OCI-LY3 (cell line): ENCODE measurements around the gene MMP7.
A peak's percentile ranks its signal among the peaks of the same experiment; 100 is the strongest.

Source experiments
- H2AFZ ChIP-seq: fragments of 200-600, 300-600 bp; shearing (Covaris generic); 2 replicates; pipeline ENCODE4 v1.6.0; 2014; ENCODE audit warnings: antibody characterized with exemption, low read depth, low read length
- H3K27ac ChIP-seq: fragments of 200-600, 300-600 bp; sonication (generic); 2 replicates; pipeline ENCODE4 v1.5.1; 2014; ENCODE audit warnings: mild to moderate bottlenecking, low read length, moderate library complexity, mixed read lengths
- H3K27me3 ChIP-seq: fragments of 200-600, 300-600 bp; sonication (generic); 2 replicates; pipeline ENCODE4 v1.6.1; 2014; ENCODE audit warnings: low read depth, low read length, mixed read lengths
- H3K36me3 ChIP-seq: fragments of 200-600, 300-600 bp; sonication (generic); replicated peaks from 2 replicates; pipeline ENCODE3; 2014; ENCODE audit warnings: low read depth, low read length, mixed read lengths
- H3K4me1 ChIP-seq: fragments of 300-600, 200-600 bp; sonication (generic); 2 replicates; pipeline ENCODE4 v1.6.1; 2014; ENCODE audit warnings: low read length, mixed read lengths
- H3K4me2 ChIP-seq: fragments of 200-600, 300-600 bp; sonication (generic); 2 replicates; pipeline ENCODE4 v1.6.1; 2014; ENCODE audit warnings: low read length, mixed read lengths
- H3K4me3 ChIP-seq: fragments of 300-600, 200-600 bp; sonication (generic); 2 replicates; pipeline ENCODE4 v1.5.1; 2014; ENCODE audit warnings: antibody characterized with exemption, mild to moderate bottlenecking, low read length, moderate library complexity
- H3K79me2 ChIP-seq: fragments of 300-600, 200-600 bp; shearing (Covaris generic); 2 replicates; pipeline ENCODE4 v1.6.1; 2014; ENCODE audit warnings: mild to moderate bottlenecking, low read length, mixed read lengths
- H3K9ac ChIP-seq: fragments of 300-600, 200-600 bp; shearing (Covaris generic); 2 replicates; pipeline ENCODE4 v1.6.0; 2014; ENCODE audit warnings: mild to moderate bottlenecking, low read length, moderate library complexity
- H3K9me3 ChIP-seq: fragments of 200-600, 300-600 bp; shearing (Covaris generic); 2 replicates; pipeline ENCODE4 v1.6.1; 2014; ENCODE audit warnings: low read length, mixed read lengths; ENCODE audit not compliant: insufficient read depth
- H4K20me1 ChIP-seq: fragments of 200-600, 300-600 bp; sonication (generic); 2 replicates; pipeline ENCODE4 v1.6.1; 2016; ENCODE audit warnings: low read length, mixed read lengths; ENCODE audit not compliant: insufficient read depth
- CTCF ChIP-seq: fragments of 200-600, 300-600 bp; sonication (generic); IDR thresholded peaks from 2 replicates; pipeline ENCODE4 v1.5.1; 2014; ENCODE audit warnings: antibody characterized with exemption, low read length, low read depth
- EZH2phosphoT487 ChIP-seq: fragments of 200-600 bp; shearing (Covaris generic); IDR thresholded peaks from 2 replicates; pipeline ENCODE4 v1.6.1; 2018; ENCODE audit warnings: antibody characterized with exemption, mixed run types, low read depth

The MMP7 gene

DNA sequence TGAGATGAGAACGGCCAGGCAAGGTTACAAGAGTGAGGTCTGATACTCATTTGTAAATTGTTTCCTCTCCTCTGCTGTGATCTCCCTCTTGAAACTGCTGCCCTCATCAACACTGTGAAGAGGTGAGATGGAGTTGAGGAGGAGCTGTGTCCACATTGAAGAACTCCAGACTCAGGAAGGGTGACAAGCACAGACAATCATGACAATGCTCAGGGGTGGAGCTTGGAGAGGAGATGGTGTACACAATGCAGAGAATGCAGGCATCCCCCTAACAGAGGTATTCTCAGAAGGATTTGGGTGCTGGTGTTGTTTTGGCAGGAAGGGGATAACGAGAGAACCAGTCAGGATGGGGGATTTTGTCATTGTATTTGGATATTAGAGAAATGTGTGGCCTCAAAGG is 21.5 kb upstream of the MMP7 start:
- no peak overlapping the region for H3K27ac ChIP-seq
- no peak overlapping the region for H2AFZ ChIP-seq
- peaks cover 25% of the 10 kb centered on the region for H3K4me1 ChIP-seq

GRCh38 chr11:102551169-102551781 is 20.7 kb upstream of the MMP7 start:
- H3K9ac ChIP-seq = no peak overlapping the region
- peak overlapping the region; percentile 67 for H2AFZ ChIP-seq
- H3K4me2 ChIP-seq = peak overlapping the region; percentile 22

More for the DNA sequence above, 21.5 kb upstream of the MMP7 start:
- H3K79me2 ChIP-seq = no peaks in the 10 kb centered on the region
- H3K4me3 ChIP-seq = no peak overlapping the region
- H4K20me1 ChIP-seq = no peaks in the 10 kb centered on the region
- no peaks in the 10 kb centered on the region for H3K36me3 ChIP-seq
- TF ChIP-seq EZH2phosphoT487 = no peak
- H3K27me3 ChIP-seq = no peaks in the 10 kb centered on the region
- no peaks in the 10 kb centered on the region for H3K9me3 ChIP-seq
- H3K9ac ChIP-seq = no peak overlapping the region
- H3K4me2 ChIP-seq = no peak overlapping the region

DNA sequence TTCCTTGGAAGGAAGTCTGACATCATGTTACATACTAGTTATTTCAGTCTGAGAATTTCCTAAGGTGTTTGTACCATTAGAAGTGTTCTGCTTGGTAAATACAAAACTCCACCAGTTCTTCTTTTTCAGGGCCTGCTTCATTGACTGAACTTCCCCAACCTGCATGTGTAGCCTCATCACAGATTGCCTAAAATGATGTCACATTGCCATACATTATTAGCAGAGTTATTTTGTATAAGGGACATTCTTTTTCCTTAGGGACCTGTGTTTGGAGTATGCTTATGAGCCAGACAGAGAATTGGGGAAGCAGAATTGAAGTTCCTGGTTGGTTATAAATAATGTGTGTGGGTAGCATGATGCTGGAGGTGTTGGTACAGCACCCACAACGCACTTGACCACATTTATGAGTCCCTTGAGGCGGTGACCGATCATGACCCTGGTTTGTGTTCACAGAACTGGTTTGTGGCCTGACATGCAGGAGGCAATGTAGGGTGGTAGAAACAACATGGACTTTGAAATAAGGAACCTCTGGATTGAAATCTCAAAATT is 16.4 kb upstream of the MMP7 start:
- Histone ChIP-seq H3K27me3 (no peaks in the 10 kb centered on the region), H3K4me1 (peaks cover 43% of the 10 kb centered on the region), H3K27ac (peak overlapping the region; percentile 58), H3K36me3 (no peaks in the 10 kb centered on the region), H4K20me1 (no peaks in the 10 kb centered on the region), H2AFZ (no peak overlapping the region), H3K4me3 (no peak overlapping the region), H3K79me2 (no peaks in the 10 kb centered on the region), H3K4me2 (peak overlapping the region; percentile 27), H3K9ac (no peak overlapping the region), H3K9me3 (no peaks in the 10 kb centered on the region)
- TF ChIP-seq CTCF (no peak), EZH2phosphoT487 (no peak)

More at GRCh38 chr11:102551169-102551781, 20.7 kb upstream of the MMP7 start:
- Histone ChIP-seq H3K4me3 (no peak overlapping the region), H4K20me1 (no peaks in the 10 kb centered on the region), H3K9me3 (no peaks in the 10 kb centered on the region), H3K36me3 (no peaks in the 10 kb centered on the region), H3K27ac (no peak overlapping the region), H3K4me1 (peaks cover 32% of the 10 kb centered on the region), H3K27me3 (no peaks in the 10 kb centered on the region), H3K79me2 (no peaks in the 10 kb centered on the region)
- TF ChIP-seq CTCF (no peak), EZH2phosphoT487 (no peak)

DNA sequence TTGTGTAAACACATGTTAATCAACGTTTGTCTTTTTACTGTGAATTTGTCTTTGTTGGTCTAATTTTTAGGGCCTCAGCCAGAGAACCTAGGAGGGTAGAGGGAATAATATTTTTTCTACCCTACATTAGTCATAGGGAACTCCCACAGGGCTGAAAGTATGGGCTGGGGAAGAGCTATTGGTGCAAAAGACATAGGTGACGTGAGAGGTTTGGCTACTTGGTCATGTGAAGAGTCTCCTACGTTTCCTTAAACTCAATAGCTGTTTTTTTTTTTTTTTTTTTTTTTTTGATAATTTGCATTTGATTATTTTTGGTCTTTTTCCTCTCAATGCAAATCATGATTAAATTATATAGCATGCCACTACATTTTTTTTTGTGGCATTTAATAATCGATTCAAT is 15.9 kb upstream of the MMP7 start:
- no peak overlapping the region for H2AFZ ChIP-seq
- H3K27me3 ChIP-seq = no peaks in the 10 kb centered on the region
- H3K4me2 ChIP-seq = peak overlapping the region; percentile 27
- TF ChIP-seq CTCF = no peak
- TF ChIP-seq EZH2phosphoT487 = no peak
- H3K27ac ChIP-seq = peak overlapping the region; percentile 58
- no peaks in the 10 kb centered on the region for H3K79me2 ChIP-seq
- no peaks in the 10 kb centered on the region for H4K20me1 ChIP-seq
- peaks cover 37% of the 10 kb centered on the region for H3K4me1 ChIP-seq
- no peaks in the 10 kb centered on the region for H3K9me3 ChIP-seq
- H3K36me3 ChIP-seq = no peaks in the 10 kb centered on the region
- H3K4me3 ChIP-seq = no peak overlapping the region
- no peak overlapping the region for H3K9ac ChIP-seq
